ENCODE results near the gene UBE2K.
"Not testable (repeated sequence)": the region's sequence is repeated elsewhere in the genome, so short reads cannot be mapped to it uniquely, and the experiment has no call there.

Gene UBE2K

DNA sequence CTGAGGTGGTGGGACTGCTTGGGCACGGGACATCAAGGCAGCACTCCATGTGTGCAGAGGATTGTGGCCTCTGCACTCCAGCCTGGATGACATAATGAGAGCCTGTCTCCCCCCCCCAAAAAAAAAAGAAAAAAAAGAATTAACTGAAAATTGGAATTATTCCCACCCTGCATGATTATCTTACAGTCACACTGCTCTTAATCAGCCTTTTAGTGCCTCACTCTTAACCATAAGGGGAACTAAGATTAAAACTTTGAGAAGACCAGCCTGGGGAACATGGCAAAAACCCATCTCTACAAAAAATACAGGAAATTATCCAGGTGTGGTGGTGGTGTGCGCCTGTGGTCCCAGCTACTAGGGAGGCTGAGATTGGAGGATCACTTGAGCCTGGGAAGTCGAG lies 94.6 kb downstream of the UBE2K start:
- H3K9me3 Mint-ChIP-seq, result no peaks in the 10 kb centered on the region
- no peaks in the 10 kb centered on the region for H3K4me1 Mint-ChIP-seq
- no peak overlapping the region for H3K27ac Mint-ChIP-seq

DNA sequence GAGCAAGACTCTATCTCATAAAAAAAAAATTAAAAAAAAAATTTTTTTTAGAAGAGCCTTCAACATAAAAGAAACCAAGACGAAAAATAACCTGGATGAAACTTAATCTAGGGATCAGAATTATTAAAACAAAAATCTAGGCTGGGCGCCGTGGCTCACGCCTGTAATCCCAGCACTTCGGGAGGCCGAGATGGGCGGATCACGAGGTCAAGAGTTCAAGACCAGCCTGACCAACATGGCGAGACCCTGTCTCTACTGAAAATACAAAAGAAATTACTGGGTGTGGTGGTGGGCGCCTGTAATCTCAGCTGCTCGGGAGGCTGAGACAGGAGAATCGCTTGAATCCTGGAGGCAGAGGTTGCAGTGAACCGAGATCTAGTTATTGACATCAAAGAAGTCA lies 95.0 kb downstream of the UBE2K start:
- not testable (repeated sequence) for H3K27ac Mint-ChIP-seq, H3K4me1 Mint-ChIP-seq, H3K36me3 Mint-ChIP-seq, H3K9me3 Mint-ChIP-seq, H3K27me3 Mint-ChIP-seq, H3K4me3 Mint-ChIP-seq

More for the DNA sequence above, 94.6 kb downstream of the UBE2K start:
- Mint-ChIP-seq H3K36me3 (no peaks in the 10 kb centered on the region), H3K4me3 (no peak overlapping the region), H3K27me3 (no peaks in the 10 kb centered on the region)

DNA sequence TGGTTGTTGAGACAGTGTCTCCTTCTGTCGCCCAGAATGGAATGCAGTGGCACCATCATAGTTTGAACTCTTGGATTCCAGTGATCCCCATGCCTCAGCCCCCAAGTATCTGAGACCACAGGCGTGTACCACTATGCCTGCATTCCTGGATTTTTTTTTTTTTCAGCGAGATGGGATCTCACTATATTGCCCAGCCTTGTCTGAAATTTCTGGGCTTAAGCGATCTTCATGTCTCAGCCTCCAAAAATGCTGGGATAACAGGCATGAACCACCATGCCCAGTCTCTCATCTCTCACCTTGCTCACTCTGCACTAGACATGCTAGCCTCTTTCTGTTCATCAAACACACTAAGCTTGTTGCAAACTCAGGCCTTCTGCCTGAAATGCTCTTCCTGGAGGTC lies 104.1 kb downstream of the UBE2K start:
- H3K27ac Mint-ChIP-seq, result no peak overlapping the region
- no peaks in the 10 kb centered on the region for H3K9me3 Mint-ChIP-seq
- H3K27me3 Mint-ChIP-seq, result no peaks in the 10 kb centered on the region
- no peaks in the 10 kb centered on the region for H3K4me1 Mint-ChIP-seq
- H3K4me3 Mint-ChIP-seq, result no peak overlapping the region
- no peaks in the 10 kb centered on the region for H3K36me3 Mint-ChIP-seq

DNA sequence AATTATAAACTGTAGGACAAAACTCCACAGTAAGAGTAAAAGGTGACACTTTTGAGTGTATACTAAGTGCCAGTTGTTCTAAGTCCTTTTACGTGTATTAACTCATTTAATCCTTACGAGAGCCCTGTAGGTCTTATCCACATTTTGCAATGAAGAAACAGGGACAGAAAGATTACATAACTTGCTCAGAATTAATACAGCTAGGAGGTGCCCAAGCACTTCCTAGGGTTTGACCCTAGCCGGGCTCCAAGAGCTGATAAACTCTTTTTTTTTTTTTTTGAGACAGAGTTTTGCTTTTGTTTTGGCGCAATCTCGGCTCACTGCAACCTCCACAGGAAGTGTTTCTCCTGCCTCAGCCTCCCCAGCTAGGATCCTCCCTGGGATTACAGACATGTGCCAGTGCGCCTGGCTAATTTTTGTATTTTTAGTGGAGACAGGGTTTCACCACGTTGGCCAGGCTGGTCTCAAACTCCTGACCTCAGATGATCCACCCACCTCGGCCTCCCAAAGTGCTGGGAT lies 110.4 kb downstream of the UBE2K start:
- Mint-ChIP-seq H3K4me3 (no peak overlapping the region), H3K27ac (no peak overlapping the region), H3K9me3 (no peaks in the 10 kb centered on the region), H3K27me3 (no peaks in the 10 kb centered on the region), H3K4me1 (peaks cover 7% of the 10 kb centered on the region), H3K36me3 (peaks cover 3% of the 10 kb centered on the region)

DNA sequence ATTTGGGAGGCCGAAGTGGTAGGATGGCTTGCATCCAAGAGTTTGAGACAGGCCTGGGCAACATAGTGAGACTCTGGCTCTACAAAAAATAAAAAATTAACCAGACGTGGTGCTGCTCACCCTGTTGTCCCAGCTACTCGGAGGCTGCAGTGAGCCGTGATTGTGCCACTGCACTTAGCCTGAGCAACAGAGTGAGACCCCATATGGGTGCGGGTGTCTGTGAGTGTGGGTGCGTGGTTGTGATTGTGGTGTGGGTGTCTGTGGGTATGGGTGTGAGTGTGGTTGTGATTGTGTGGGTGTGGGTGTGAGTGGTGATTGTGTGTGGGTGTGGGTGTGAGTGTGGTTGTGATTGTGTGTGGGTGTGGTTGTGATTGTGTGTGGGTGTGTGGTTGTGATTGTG lies 114.6 kb downstream of the UBE2K start:
- Mint-ChIP-seq H3K9me3 (no peaks in the 10 kb centered on the region), H3K27me3 (no peaks in the 10 kb centered on the region), H3K4me3 (no peak overlapping the region), H3K36me3 (peaks cover 3% of the 10 kb centered on the region), H3K4me1 (peaks cover 7% of the 10 kb centered on the region), H3K27ac (peak overlapping the region; percentile 96)

DNA sequence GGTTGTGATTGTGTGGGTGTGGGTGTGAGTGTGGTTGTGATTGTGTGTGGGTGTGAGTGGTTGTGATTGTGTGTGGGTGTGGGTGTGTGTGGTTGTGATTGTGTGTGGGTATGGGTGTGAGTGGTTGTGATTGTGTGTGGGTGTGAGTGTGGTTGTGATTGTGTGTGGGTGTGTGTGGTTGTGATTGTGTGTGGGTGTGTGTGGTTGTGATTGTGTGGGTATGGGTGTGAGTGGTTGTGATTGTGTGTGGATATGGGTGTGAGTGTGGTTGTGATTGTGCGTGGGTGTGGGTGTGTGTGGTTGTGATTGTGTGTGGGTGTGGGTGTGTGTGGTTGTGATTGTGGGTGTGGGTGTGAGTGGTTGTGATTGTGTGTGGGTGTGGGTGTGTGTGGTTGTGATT lies 115.1 kb downstream of the UBE2K start:
- not testable (repeated sequence) for H3K36me3 Mint-ChIP-seq, H3K9me3 Mint-ChIP-seq, H3K27me3 Mint-ChIP-seq, H3K4me3 Mint-ChIP-seq, H3K4me1 Mint-ChIP-seq
- H3K27ac Mint-ChIP-seq, result peak overlapping the region; percentile 55

DNA sequence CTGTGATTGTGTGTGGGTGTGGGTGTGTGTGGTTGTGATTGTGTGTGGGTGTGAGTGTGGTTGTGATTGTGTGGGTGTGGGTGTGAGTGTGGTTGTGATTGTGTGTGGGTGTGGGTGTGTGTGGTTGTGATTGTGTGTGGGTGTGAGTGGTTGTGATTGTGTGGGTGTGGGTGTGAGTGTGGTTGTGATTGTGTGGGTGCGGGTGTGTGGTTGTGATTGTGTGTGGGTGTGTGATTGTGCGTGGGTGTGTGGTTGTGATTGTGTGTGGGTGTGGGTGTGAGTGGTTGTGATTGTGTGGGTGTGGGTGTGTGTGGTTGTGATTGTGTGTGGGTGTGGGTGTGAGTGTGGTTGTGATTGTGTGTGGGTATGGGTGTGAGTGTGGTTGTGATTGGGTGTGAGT lies 115.8 kb downstream of the UBE2K start:
- not testable (repeated sequence) for H3K27ac Mint-ChIP-seq

DNA sequence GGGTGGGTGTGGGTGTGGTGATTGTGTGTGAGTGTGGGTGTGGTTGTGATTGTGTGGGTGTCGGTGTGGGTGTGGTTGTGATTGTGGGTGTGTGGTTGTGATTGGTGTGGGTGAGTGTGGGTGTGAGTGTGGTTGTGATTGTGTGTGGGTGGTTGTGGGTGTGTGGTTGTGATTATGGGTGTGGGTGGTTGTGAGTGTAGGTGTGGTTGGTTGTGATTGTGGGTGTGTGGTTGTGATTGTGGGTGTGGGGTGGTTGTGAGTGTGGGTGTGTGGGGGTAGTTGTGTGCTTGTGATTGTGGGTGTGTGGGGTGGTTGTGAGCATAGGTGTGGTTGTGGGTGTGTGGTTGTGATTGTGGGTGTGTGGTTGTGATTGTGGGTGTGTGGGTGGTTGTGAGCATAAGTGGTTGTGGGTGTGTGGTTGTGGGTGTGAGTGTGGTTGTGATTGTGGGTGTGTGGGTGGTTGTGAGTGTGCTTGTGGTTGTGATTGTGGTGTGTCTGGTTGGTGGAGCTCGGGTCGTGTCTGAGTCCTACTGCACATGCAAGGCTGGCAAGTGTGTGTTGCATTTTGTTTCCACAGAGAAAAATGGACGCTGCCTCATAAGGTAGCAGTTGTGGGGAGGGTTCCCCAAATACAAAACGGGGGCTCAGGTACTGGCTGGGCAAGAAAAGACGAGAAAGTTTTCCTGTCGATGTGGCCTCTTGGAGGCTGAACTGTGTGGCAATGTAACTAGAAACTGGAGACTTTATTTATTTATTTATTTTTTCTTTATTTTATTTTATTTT lies 116.7 kb downstream of the UBE2K start:
- Mint-ChIP-seq H3K9me3 (no peaks in the 10 kb centered on the region), H3K36me3 (peaks cover 3% of the 10 kb centered on the region), H3K4me3 (no peak overlapping the region), H3K27me3 (no peaks in the 10 kb centered on the region), H3K27ac (peak overlapping the region; percentile 82), H3K4me1 (peaks cover 7% of the 10 kb centered on the region)

More for the DNA sequence above, 115.8 kb downstream of the UBE2K start:
- H3K4me3 Mint-ChIP-seq, H3K9me3 Mint-ChIP-seq, H3K4me1 Mint-ChIP-seq, H3K27me3 Mint-ChIP-seq, H3K36me3 Mint-ChIP-seq: not testable (repeated sequence)

DNA sequence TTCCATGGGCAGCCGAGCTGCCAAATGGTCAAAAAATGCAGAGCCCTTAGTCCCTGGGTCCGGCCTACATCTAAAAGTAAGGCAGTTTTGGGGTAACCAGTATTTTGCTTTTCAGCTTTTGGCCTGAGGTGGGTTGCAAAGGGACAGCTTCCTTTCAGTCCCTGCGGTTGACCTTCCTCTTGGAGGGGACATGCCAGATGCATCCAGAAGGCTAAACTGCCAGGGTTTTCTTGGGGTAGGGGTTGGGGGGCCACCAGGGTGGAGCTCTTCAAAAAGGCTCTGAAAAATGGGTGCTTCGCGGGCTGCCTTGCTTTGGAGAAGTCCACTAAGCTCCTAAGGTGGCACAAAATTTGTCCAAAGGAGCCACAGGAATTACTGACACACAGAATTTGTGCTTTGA lies 120.7 kb downstream of the UBE2K start:
- H3K27ac Mint-ChIP-seq, result no peak overlapping the region
- no peak overlapping the region for H3K4me3 Mint-ChIP-seq
- no peaks in the 10 kb centered on the region for H3K9me3 Mint-ChIP-seq
- H3K36me3 Mint-ChIP-seq, result peaks cover 1% of the 10 kb centered on the region
- H3K4me1 Mint-ChIP-seq, result no peaks in the 10 kb centered on the region
- no peaks in the 10 kb centered on the region for H3K27me3 Mint-ChIP-seq

DNA sequence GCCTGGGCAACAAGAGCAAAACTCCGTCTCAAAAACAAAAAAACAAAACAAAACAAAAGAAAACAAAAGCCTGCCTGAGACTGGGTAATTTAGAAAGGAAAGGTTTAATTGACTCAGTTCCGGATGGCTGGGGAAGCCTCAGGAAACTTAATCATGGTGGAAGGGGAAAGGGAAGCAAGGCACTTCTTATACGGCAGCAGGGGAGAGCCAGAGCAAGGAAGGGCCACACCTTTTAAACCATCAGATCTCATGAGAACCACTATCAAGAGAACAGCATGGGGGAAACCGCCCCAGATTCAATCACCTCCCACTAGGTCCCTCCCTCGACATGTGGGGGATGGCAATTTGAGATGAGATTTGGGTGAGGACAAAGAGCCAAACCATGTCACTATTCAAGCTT lies 122.2 kb downstream of the UBE2K start:
- Mint-ChIP-seq H3K27ac (no peak overlapping the region), H3K4me1 (no peaks in the 10 kb centered on the region), H3K27me3 (no peaks in the 10 kb centered on the region), H3K4me3 (no peak overlapping the region), H3K36me3 (peaks cover 3% of the 10 kb centered on the region), H3K9me3 (no peaks in the 10 kb centered on the region)

DNA sequence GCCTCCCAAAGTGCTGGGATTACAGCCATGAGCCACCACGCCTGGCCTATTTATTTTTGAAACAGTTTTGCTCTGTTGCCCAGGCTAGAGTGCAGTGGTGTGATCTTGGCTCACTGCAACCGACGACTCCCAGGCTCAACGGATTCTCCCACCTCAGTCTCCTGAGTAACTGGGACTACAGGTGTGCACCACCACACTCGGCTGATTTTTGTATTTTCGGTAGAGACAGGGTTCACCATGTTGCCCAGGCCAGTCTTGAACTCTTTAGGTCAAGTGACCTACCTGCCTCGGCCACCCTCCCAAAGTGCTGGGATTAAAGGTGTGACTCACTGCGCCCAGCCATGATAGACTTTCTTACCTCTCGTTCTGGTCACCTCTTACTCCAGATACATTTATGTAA lies 124.0 kb downstream of the UBE2K start:
- Mint-ChIP-seq H3K27ac (no peak overlapping the region), H3K27me3 (no peaks in the 10 kb centered on the region), H3K9me3 (no peaks in the 10 kb centered on the region), H3K36me3 (peaks cover 3% of the 10 kb centered on the region), H3K4me1 (no peaks in the 10 kb centered on the region), H3K4me3 (no peak overlapping the region)

DNA sequence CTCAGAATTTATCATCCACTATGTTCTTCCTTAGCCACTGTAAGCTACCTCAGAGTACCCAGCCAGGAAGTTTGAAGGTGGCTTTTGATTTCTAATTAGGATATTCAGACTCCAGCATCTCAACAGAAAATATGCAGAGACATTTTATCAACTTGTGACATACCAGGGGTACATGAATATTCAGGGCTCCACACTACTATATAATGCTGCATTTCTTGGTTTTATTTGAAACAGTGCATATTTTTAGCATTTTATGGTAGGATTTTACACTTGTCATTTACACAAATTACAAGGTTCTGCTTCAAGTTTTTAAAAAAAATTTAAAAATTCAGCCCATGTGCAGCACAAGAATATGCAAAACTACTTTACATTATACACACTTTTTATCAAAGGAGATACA lies 124.7 kb downstream of the UBE2K start:
- Mint-ChIP-seq H3K36me3 (peaks cover 3% of the 10 kb centered on the region), H3K27ac (no peak overlapping the region), H3K4me1 (no peaks in the 10 kb centered on the region), H3K27me3 (no peaks in the 10 kb centered on the region), H3K9me3 (no peaks in the 10 kb centered on the region), H3K4me3 (no peak overlapping the region)

DNA sequence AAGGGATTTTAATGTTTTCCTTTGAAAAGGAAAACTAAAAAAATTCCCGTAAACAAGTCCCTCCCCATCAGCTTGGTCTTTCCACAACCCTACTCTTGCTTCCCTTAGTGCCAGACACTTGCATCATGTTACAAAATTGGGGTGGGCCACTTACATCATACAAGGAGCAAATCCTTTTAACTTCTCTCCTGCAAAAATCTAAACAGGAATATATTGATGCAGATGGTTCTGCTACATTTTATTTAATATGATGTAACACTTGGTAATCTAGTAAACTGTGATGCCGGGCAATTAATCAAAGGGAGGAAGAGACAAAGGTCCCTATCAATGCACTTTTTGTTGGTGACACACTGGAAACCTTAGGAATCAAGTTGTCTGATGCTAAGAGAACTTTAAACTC lies 125.3 kb downstream of the UBE2K start:
- Mint-ChIP-seq H3K9me3 (no peaks in the 10 kb centered on the region), H3K36me3 (peaks cover 3% of the 10 kb centered on the region), H3K4me1 (no peaks in the 10 kb centered on the region), H3K27me3 (no peaks in the 10 kb centered on the region), H3K4me3 (no peak overlapping the region), H3K27ac (peak overlapping the region; percentile 48)

DNA sequence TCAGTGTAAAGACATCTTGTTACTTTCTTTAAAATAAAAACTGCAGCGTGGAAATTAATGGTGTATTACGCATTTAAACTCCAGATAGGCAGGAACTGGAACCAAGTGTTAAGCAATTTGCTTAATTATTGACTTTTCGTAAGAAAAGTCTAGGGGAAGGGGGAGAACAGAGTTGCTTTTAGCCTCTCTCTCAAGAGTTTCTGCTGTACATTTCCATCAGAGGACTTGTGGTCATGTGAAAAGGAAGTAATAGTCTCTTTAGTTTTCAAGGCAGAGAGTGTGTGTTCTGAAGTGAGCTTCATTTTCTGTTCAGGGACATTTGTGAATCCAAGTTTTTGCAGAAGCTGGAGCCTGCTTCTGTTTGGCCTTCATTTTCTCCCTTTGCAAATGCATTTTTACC lies 127.2 kb downstream of the UBE2K start:
- Mint-ChIP-seq H3K27ac (no peak overlapping the region), H3K9me3 (no peaks in the 10 kb centered on the region), H3K36me3 (peaks cover 6% of the 10 kb centered on the region), H3K4me1 (no peaks in the 10 kb centered on the region), H3K27me3 (no peaks in the 10 kb centered on the region), H3K4me3 (no peak overlapping the region)

DNA sequence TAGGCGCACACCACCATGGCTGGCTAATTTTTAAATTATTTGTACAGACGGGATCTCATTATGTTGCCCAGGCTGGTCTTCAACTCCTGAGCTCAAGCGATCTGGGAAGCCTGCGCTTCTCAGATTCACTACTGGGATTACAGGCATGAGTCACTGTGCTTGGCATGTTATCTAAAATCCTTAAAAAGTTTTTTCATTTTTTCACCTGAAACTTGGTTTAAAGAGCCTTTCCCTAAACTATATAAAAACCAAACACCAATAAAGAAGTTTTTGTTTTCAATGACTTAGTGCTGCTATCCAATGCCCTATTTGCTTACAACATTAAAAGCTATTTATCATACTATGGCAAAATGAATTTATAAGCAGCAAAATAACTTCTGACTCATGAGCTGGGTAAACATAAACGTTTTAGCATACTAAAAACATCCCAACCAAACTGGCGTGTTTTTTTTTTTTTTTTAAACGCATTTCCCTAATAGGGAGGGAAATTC lies 127.8 kb downstream of the UBE2K start:
- H3K9me3 Mint-ChIP-seq, result no peaks in the 10 kb centered on the region
- H3K27me3 Mint-ChIP-seq, result no peaks in the 10 kb centered on the region
- no peak overlapping the region for H3K4me3 Mint-ChIP-seq
- H3K4me1 Mint-ChIP-seq, result no peaks in the 10 kb centered on the region
- peak overlapping the region; percentile 76 for H3K27ac Mint-ChIP-seq
- peaks cover 6% of the 10 kb centered on the region for H3K36me3 Mint-ChIP-seq

Data from activated naive CD4-positive, alpha-beta T cell treated with anti-CD3 and anti-CD28 coated beads, Interleukin-2, amount 50 U/mL, for 24 hours (primary cell).